Hematopoietic multipotent progenitor cell treated with erythropoietin and hydrocortisone succinate and interleukin-3 and kit ligand, for 15 days (in vitro differentiated cells): ENCODE measurements around the gene SRR.
"Not testable (repeated sequence)": the region's sequence is repeated elsewhere in the genome, so short reads cannot be mapped to it uniquely, and the experiment has no call there.

Experiments
- DNase-seq: peaks from one replicate; pipeline ENCODE4 v3.0.0-alpha.2; 2015; ENCODE audit warnings: low spot score

SRR gene

DNA sequence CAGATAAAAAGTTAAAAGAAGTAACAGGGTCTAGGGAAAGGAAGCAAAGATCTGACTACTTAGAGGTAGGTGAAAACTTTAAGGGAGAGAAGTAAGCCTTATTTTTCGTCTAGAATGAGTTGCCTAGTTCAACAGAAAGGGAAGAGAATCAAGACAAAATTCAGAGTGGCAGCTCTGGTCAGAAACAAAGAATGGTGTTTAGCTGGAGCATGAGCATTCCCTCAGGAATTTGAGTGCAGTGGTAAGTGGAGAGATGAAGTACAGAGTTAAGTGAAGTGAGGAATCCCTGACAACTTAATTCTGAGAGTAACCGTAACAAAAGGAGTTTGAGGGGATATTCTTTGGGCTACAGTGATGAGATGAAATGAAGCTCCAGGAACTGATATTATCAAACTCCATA is 11.7 kb upstream of the SRR start:
- DNase-seq = no peak

DNA sequence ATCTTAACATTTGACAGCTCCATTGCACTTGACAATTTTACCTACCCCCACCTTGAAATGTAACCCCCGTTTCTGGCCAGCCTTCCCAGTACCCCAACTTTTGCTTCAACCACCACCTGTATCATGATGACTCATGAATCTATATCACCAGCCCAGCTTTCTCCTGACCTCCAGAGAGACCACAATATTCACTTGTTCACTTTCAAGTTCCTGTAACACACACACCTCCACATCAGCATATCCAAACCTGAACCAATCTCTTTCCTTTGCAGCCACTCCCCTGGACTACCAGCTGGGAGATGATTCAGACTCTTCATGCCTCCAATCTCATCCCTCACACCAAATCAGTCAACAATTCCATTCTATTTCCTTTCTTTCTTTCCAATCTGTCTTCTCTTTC is 8.2 kb upstream of the SRR start:
- DNase-seq = no peak

DNA sequence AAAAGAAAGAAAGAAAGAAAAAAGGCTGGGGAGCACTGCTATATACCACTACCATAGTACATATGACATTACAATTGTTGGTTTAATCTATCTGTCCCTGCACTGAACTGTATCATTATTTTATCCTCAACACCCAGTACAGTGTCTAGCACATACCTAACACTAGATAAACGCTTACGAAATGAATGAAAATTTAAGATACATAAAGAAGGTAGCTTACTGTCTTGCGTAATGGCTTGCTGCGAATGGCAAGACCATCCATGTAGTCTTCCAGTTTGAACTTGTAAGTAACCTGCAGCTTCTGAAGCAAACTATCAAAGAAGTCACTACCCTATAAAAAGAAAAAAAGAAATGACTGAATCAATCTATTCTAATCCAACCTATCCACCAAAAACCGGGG is 6.7 kb upstream of the SRR start:
- DNase-seq = no peak

DNA sequence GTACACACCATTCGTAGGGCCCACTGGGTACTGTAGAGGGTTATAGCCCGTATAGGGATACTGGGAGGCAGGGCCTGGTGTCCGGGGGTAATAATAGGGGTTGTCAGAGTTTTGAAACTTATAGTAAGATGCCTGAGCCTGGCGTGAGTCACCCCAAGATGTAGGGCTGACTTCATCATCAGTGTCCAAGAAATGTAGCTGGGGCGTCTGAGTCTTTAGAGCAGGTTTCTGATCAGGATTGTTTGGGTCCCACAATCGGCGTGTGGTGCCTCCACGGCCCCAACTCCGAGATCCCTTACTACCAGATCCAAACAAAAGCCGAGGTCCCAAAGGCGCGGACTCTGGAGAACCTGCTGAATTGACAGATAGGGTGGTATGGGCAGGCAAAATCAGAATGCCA is 4.6 kb upstream of the SRR start:
- no peak for DNase-seq

DNA sequence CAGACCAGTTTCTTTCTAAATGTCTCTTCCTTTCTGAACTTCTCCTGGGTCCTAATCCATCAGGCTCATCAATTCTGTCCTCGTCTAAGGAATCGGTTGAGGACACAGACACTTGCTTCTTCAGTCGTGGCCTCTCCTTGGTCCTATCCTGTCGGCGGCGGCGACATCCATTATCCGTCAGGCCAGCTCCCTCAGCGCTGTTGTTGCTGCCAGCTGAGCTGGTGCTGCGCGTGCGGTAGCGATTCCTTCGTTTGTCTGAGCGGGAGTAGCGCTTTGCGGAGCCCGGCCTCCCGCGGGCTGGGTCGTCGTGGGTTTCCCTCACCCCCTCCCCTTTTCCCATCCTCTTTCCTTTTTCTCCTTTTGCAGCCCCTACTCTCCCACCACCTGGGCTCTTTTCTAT is 4.0 kb upstream of the SRR start:
- DNase-seq = no peak

DNA sequence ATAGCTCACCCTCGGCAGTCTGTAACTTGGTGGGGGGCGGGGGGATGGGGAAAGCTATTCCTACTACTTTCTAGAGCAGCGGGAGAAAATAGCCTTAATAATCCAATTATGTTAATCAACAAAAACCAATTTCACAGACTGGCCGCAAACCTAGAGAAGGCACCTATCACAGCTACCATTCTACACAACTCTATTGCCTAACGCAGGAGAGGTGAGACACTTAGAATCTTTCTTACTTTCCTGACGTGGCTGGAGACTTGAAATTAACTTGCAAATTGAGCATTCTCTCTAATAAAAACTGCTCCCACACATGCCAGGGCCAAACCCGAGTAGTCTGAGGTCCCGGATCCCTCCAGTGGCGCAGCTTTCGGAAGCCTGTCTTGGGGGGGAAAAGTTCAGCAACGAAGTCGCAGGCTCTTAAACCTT is 959 bp upstream of the SRR start:
- peak; percentile 12 for DNase-seq

DNA sequence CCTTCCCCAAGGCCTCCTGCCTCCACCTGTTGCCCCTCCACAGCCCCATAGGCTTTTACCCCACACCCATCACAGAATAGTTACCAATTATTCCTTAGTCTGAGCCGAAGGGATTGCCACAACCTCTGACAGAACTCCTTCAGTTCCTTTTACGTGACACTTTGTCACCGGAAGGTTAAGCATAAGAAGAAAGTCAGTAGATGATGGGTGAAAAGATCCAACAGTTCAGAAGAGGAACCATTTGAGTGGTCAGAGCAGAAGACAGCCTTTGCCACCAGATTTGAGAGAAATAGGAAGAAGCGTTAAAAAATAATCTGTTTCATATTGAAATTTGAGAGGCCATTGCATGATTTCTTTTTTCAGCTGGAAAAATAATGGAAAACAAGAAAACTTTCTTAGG is 1.2 kb downstream of the SRR start:
- DNase-seq = no peak

DNA sequence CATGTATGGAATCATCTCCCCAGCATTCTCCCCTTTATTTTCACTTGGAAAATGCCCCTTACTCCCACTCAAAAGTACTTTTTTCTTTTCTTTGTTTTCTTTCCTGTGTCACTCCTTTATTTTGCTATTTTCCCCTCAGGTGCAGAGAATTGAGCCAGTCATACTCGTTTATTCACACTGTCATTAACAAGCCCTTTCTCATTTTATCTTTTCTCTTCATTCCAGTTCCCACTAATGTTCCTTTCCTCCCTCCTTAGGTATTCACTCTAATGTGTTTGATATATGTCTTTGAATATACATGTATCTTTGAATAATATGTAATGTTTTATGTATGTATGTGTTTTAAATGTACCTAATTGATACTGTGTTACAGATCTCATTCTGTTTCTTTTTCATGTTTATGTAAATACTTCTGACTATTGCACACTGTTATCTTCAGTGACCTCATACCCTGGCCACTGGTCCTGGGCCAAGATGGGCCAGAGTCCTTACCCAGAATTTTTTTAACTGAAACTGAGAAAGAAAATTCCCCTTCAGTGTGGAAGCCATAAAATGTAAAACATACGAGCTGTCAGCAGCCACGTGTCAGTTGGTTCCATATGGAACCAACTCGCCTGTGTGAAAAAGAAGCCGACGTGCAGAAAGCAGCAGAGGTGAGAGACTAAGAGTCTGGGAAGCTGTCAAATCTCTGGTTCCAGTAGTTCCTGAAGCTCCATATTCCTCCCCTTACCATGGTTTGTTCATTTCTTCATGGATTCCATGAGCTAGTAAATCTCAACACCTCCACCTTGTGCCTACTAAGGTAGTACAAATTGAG is 5.8 kb downstream of the SRR start:
- DNase-seq = no peak

DNA sequence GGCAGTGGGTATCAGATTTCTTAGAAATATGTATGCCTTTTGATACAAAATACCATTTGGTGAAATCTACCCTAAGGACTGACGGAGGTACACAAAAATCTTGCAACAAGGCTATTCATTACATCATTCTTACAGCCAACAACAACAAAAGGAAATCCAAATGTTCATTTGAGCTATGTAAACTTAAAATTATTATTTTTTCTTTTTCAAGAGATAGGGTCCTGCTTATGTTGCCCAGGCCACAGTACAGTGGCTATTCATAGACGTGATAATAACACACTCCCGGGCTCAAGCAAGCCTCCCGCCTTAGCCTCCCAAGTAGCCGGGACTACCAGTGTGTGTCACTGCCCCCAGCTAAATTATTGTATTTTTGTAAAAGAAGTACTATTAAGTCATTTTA is 9.0 kb downstream of the SRR start:
- DNase-seq = no peak

DNA sequence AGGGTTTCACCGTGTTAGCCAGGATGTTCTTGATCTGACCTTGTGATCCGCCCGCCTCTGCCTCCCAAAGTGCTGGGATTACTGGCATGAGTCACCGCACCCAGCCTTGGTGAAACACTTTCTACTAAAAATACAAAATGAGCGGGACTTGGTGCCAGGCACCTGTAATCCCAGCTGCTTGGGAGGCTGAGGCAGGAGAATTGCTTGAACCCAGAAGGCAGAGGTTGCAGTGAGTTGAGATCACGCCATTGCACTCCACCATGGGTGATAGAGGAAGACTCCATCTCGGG is 13.1 kb downstream of the SRR start:
- not testable (repeated sequence) for DNase-seq

DNA sequence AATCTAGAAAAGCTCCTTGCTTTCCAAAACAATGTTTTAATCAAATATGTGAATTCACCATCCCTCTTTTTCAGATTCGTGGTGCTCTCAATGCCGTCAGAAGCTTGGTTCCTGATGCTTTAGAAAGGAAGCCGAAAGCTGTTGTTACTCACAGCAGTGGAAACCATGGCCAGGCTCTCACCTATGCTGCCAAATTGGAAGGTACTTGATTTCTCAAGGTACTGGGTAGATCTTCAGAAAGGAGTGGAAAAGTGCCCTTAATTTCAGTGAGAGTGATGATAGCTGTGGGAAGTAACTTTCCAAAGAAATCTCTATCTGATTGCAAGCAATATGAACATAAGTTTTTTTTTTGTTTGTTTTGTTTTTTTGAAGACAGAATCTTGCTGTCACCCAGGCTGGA is 14.0 kb downstream of the SRR start:
- no peak for DNase-seq

DNA sequence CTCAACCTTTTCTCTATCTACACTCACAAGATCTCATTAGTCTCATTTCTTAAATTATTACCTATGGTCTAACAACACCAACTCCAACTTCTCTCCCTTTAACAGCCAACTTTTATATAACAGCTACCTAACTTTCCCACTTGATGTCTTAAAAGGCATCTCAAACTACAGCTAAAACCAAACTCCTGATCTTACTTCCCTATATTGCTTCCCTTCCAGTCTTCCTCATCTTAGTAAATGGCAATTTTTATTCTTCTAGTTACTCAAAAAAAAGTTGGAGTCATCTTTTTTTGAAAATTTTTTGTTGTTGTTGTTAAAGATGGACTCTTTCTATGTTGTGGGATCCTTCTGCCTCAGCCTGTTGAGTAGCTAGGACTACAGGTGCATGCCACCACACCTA is 15.3 kb downstream of the SRR start:
- DNase-seq = no peak

DNA sequence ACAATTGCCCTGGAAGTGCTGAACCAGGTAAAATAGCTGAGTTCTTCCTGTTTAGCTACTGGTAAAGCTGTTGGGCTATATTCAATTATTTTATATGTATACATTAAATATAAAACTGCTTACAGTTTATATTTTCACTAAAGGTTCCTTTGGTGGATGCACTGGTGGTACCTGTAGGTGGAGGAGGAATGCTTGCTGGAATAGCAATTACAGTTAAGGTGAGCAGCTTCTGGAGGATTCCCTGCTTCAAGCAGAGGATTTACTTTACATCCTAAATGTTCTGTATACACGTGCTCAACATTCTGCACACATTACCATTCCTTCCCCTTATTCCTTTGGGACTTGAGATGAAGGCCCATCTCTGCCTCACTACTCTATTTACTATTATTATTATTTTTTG is 17.6 kb downstream of the SRR start:
- no peak for DNase-seq

DNA sequence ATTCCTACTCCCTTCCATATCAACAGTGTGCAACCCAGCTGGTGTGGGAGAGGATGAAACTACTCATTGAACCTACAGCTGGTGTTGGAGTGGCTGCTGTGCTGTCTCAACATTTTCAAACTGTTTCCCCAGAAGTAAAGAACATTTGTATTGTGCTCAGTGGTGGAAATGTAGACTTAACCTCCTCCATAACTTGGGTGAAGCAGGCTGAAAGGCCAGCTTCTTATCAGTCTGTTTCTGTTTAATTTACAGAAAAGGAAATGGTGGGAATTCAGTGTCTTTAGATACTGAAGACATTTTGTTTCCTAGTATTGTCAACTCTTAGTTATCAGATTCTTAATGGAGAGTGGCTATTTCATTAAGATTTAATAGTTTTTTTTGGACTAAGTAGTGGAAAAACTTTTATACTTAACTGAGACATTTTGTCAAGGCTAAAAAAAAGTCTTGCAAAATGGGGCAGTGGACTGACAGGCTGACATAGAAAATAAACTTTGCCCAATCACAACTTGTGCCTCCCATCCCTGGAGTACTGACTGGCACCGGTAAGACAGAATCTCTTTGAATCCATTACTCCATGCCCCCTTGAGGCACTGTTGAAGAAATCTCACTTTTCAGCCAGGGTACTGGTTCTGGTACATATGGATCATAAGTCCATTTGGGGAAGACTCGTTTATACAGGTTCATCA is 20.0 kb downstream of the SRR start:
- no peak for DNase-seq

DNA sequence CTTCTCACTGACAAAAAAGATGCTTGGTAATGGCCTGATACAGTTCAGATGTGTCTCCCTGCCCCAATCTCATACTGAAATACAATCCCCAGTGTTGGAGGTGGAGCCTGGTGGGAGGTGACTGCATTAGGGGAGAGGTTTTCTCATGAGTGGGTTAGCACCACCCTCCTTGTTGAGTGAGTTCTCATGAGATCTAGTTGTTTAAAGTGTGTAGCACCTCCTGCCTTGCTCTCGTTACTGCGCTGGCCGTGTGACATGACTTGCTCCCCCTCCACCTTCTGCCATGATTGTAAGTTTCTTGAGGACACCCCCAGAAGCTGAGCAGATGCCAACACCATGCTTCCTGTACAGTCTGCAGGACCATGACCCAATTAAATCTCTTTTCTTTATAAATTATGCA is 27.6 kb downstream of the SRR start:
- DNase-seq = no peak

DNA sequence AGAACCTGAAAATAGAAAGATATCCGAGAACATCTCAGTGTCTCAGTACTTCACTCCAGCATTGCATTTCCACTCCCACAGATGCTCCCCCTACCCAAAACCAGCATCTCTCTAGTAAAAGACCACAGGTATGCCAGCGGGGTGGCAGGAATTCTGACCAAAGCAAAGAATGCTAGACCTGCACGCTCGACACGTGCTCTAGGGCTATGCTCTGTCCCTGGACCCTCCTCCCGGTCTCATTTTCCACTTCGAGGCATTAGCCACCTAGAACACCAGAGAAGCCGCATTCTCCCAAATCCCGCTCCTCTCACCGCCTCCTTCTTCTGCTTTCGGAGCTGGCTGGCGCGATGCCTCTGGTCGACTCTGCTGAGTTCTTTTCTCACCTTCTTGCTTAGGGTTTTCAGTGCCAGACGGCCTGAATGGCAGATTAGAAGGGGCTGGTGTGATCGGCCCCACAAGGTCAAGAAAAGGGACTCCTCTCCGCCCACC is 32.0 kb downstream of the SRR start:
- DNase-seq = no peak

DNA sequence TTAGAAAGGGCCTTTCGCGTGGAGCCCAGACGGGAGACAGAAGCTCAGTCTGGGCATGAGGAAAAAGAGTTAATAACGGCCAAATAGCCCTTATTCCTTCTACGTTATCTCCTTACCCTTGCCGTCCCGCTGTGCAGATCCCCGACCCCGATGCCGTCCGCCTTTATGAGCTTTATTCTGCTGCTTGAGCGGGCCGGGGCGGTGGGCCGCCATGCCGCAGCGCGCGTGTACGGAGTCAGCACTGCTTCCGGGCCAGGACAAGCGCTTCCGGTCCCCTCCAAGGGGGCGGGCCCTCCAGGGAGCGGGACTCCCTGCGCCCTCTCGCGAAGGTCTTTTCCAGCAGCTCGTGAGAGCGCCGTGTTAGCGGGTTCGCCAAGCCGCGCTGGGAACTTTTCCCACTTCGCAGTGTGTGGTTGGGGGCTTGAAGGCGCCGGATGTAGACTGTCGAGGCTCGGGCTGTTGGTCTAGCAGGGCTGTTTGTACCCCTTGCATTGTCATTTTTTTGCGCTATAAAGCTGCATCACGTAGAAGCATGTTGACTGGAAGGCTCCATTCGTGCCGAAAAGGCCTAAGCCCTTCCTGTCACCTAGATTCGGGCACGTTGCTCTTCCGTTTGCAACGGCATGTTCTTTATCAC is 32.6 kb downstream of the SRR start, which contains the start of gene TSR1:
TSS of gene TSR1 (minus strand) at position 243 of the 637 bp plus-strand sequence. CDS start at position 213, 30 bp downstream.
- DNase-seq = peak; percentile 88

DNA sequence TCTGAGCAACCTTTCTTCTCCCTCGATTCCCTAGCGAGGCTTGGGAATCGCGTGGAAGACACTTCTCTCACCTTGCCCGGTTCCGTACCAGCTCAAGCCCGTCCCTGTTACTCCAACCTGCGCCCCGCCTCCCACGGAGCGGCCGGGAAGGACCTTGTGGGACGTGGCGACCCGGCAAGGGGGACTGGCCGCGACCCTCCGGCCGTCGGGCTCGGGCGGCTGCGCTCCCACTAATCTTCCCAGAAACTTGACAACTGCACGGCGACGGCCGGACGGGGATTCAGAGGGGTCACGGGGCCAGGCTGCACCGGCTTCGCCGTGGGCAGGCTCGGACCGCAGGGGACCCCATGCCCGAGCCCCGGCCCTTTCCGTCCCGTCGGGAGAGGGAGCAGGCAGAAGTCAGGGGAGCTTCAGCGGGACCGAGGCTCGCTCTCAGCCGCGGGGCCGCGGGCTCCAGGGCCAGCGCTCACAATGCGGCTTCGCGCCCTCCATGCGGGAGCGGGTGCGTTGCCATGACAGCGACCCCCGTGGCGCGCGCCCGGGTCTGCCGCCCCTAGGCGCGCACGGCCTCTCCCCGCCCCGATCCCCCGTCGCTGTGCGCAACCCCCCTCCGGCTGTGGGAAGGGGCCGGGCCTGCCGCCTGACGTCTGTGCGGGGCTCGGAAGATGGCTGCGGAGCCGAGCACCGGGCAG is 33.2 kb downstream of the SRR start, which contains the start of gene SGSM2:
TSS of gene SGSM2 (plus strand) at position 650 of the 692 bp plus-strand sequence. CDS start 188 bp downstream, outside the sequence.
- DNase-seq = no peak

DNA sequence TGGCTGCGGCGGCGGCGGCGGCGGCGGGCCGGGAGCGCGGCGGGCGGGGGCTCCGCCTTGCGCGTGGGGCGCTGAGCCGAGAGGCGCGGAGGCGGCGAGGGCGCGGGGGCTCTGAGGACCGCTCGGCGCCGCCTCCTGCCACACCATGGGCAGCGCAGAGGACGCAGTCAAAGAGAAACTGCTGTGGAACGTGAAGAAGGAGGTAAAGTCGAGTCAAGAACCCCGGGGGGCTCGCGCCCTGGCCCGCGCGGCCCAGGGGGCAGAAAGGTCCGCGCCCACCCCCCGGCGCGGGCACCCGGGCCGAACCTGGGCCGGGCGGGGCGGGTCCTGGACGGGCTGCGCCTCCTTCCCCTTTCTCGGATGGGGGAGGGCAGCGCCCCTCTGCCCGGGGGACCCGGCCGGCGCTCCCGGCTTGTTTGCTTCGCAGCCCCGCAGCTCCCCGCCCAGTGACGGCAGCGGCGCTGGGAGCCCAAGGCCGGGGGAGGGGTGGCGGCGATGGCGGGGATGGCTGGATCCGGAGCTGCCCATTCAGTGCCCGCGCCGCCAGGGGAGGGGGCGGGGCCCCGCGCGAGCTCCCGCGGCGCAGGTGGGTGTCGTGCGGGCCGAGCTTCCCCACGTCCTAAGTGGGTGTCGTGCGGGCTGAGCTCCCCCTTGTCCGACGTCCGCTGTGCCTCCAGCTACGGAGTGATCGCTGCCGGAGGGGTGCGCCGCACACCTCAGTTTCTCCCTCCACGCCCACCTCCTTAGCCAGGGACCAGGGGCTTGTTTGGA is 34.0 kb downstream of the SRR start:
- no peak for DNase-seq

DNA sequence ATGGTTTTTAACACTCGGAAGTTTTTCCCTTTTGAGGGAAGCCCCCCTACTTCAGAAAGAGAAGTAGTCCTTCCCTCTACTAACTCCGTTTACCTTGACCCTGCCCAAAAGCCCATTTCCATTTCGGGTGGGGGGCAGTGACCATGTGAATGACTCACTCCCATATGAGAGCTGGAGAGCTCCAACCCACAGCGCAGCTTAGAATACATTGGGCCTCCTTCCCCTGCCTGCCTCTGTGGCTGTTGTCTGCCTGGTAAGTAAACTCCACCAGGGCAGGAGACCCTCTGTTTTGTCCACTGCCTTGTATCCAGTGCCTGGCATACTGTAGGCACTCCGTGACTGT is 34.5 kb downstream of the SRR start:
- no peak for DNase-seq

DNA sequence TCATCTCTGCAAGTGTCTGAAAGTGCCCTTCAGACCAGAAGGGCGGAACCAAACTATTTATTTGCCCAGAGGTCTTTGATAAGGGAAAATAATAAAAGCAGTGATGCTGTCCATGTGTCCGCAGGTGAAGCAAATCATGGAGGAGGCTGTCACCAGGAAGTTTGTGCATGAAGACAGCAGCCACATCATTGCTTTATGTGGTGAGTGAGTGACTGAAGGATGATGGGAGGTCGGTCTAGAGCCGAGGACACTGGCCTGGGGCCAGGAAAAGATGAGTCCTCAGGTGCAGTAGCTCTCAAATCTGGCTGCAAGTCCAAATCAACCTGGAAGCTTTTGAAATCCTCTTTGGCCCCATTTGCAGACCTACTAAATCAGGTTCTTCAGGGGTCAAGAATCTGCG is 39.7 kb downstream of the SRR start:
- no peak for DNase-seq

DNA sequence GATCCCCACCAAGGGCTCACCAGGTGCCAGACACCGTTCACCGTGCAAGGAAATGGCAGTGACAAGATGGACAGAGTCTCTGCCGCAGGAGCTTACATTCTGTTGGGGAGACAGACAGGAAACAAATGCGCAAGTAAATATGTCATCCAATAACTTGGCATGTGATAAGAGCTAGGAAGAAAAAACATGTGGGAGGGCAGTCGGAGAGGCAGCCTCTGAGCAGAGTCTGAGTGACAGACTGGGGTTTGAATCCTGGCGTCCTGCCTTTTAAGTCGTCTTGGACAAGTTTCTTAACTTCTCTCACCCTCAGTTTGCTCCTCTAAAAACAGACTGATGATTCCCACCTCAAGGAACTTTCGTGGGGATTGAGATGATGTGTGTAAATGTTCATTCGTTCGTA is 40.8 kb downstream of the SRR start:
- DNase-seq = no peak
